ENCODE measurements around the gene VTN.

DNA sequence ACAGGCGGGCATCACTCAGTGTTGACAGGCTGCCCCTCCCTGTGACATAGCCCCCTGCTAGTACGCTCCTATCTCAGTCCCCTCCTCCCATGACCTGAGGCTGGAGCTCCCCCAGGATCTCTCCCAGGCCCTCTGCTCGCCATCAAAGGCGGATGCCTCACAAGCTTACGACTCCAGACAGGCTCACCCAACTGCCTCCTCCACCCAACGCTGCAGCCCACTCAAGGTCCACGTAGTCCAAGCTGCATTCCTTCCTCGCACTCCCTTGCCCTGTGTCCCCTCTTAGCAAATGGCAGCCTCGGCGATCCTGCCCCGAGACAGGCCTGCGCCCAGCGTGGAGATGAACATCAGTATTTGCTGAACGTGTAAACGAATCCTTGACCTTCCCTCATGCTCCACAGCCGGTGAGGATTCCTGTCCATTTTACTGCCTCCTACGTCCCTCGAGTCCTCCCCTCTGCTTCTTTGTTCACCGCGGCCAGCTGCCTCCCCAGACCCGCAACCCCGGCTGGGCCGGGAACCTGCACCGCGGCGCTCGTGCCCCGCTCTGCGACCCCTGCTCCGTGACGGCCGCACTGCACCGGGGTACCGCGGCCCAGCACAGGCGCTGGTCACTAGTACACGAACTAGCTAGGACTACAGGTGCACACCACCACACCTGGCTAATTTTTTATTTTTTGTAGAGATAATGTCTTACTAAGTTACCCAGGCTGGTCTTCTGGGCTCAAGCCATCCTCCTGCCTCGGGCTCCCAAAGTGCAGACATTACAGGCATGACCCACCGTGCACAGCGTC, 51.9 kb downstream of the VTN start:
- TF ChIP-seq CTCF (conservative IDR thresholded peaks at IDR 0.05 in 1 of 2, IDR thresholded peaks at IDR 0.05 in 1 of 2; ENCODE audit: low read depth in 1 of 2, low read length in 2 of 2) (no peak), EZH2 (IDR thresholded peaks at IDR 0.05; ENCODE audit: low read length, missing control alignments) (no peak)

Measured in fibroblast of lung (primary cell).